Endometrium (tissue), 2 donors: ENCODE results near the gene CLCN1.
"Not testable (repeated sequence)": the region's sequence is repeated elsewhere in the genome, so short reads cannot be mapped to it uniquely, and the experiment has no call there.

ENCODE experiments used
- FAIRE-seq: peaks from 2 replicates; lab custom pipeline; 2012; peaks lifted over from hg19 to GRCh38; lab: Jason Lieb, UNC
- donor health status: control.
- donor health status: control.

The CLCN1 gene

DNA sequence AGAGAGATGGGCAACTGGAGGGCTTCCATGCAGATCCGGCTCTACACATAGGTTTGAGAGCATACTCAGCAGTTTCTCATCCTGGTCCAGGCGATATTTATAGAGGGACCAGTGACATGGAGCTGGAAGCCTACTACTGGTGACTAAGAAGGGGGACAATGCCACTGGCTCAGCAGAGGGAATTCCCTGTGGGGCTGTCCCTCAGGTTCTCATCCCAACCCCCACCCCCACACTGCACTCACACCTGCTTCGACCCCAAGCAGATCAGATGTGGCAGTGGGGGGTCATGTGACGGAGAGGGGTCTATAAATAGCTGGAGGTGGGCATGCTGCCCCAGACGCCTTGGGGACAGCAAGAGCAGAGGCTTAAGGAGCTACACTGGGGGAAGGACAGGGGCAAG, at the start of gene CLCN1:
Gene CLCN1, plus strand, starts transcription at position 336 of the 400 bp plus-strand sequence. CDS start 102 bp downstream, outside the sequence.
- no peak for FAIRE-seq

DNA sequence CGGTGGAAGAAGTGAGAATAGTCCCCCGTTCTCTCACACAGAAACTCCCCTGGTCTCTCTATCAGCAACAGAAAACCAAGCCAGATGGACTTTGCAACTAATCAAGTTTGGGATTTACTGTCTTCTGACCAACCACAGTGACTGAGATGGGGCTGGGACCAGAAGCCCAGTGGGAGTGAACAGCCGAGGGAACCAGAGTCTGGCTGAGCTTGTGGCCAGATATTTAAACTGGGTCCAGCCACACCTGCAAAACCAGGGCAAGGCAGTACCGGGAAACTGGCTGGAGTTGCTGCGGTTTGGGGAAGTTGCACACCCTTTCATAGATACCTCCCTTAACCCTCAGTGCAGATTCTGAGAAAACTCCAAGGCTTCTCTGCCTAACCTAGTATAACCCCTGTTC, 46.7 kb upstream of the CLCN1 start:
- no peak for FAIRE-seq

DNA sequence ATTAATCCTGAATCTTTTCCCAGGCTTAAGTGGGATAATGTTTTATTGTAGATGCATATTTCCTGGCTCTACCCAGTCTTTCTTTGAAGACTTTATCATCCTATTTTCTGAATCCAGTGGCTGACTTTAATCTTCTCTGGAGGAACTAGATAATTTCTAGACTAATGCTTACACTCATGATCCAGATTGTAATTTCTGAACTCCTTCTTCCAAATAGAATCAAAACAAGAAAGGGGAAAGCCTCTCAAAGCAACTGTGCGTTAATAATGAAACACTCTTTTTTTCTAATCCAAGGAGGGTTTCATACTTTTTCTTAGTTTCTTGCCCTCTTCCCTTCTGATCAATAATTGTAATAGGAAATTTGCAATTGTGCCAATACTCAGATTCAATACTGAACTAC, 44.7 kb upstream of the CLCN1 start:
- FAIRE-seq, result no peak

- FAIRE-seq, result no peak
Observed at GRCh38 chr7:143272871-143273270, 43.0 kb upstream of the CLCN1 start.

DNA sequence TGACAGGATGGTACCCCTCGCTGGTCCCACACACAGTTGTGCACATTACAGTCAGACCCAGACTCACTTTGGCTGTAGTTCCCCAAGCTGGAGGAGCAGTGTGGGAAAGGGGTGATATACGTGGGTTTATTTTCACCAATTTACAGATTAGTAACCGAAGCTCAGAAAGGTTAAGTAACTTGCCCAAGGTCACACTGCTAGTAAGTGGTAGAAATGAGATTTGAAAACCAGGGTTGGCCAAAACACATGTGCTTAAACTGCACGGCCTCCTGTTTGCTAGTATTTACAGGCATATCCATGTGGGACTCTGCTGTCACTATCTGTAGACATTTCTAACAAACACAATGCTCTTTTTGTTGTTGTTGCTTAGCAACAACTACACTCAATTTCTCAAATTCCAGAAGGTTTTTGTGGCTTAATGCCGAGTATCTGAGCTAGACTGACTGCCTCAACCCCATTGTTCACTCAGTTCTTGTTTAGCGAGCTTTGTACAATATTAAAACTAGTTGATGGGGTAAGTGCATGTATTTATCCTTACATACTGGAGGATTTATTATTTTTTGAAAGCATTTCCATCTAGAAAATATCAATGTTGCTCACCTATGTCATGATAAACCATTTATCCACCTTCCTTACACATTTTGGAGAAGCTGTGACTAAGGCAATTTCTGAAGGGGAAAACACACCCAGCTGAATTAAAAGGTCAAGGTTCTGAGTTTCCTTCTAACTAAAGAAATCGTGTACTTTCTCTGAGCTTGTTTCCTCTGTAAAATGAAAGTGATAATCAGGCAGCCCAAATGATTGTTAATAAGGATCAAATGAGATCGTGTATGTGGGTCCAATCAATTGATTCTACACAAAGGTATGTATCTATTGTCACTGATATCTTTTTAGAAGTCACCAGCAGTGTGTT, 36.5 kb upstream of the CLCN1 start:
- FAIRE-seq, result peak; percentile 57

DNA sequence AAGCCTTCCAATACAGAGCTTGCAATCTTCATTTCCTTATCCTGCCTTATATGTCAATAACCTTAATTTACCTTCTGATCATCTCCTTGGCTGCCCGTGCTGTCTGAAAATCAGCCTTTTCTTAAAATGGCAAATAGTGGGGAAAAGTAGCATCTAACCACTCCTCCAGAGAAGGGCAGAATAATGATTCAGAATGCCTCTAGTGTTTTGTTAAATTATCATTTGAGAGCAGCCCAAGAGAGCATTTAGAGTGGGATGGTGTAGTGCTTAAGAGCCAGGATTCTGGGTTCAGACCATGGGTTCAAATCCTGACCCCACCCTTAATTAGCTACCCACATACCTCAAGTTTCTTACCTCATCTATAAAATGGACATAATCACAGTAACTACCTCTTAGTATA, 35.8 kb upstream of the CLCN1 start:
- no peak for FAIRE-seq

DNA sequence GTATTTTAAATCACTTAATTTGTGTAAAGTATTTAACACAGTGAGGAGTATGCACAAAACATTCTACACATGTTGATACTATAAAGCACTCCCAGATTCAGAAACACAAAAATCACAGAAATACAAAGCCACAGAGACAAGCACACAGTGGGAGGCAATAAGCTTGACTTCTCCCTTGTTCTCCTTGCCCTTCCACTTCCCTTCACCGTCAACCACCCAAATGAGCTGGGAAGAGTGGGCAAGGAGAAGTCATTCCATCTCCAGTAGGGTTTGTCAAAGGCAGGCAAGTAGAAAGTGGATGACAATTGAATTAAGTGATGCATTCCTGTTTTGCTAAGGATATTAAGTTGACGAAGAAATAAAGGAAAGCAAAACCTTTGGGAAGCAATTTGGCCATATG, 35.3 kb upstream of the CLCN1 start:
- no peak for FAIRE-seq

GRCh38 chr7:143281529-143281928, 34.4 kb upstream of the CLCN1 start:
- FAIRE-seq, result no peak

DNA sequence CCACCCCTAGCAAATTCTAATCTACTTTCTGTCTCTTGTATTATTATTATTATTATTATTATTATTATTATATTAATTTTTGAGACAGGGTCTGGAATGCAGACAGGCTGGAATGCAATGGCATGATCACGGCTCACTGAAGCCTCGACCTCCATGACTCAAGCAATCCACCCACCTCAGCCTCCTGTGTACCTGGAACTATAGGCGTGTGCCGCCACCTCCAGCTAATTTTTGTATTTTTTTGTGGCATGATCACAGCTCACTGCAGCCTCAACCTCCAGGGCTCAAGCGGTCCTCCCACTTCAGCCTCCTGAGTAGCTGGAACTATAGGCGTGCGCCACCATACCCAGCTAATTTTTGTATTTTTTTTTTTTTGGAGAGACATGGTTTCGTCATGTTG, 33.8 kb upstream of the CLCN1 start:
- FAIRE-seq, result no peak

- FAIRE-seq, result no peak
Observed at GRCh38 chr7:143283381-143283780, 32.5 kb upstream of the CLCN1 start.

DNA sequence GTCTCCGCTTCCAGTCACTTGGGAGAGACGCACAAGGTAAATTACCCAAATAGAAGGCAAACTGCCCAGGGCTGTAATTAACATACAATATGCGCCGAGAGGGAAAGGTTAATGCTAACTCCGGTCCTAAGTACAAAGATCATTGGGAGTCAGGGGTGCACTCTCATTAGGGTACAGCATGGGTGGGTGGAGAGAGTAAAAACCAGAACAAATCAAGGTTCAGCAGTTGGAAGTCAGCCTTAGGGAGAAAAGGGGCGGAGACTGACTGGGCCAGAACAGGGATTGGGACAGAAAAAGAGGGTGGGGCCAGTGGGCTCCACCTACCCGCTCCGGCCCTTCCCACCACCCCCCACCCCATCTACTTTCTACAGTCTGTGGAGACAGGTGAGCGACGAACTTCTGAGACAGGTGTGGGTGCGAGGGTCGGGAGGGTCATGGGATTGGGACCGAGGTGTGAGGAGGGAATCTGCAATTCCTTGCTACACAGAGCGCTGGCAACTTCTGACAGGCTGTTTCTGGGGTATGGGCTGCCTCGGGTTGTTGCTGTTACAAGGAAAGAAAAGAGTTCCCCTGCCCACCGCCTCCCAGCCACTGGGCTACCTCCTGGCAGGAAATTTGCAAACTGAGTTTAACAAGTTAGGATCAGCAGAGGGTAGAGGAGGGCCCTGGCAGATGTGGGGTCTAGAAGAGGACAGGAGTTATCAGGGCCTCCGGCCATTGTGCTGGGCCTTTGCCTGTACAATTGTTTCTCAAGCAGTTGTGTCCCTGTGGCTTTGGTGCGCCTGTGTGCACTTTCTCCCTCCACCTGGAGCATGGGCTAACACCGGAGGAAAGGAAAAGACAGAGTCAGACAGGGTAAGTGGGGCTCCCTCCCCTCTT, 31.1 kb upstream of the CLCN1 start, which contains the start of gene TMEM139:
Gene TMEM139, plus strand, starts transcription at position 368 of the 879 bp plus-strand sequence. CDS start 1,000 bp downstream, outside the sequence.
- no peak for FAIRE-seq

GRCh38 chr7:143285470-143285778, 30.5 kb upstream of the CLCN1 start:
- no peak for FAIRE-seq

- no peak for FAIRE-seq
Observed at GRCh38 chr7:143285806-143286521, 29.9 kb upstream of the CLCN1 start.

GRCh38 chr7:143286522-143286890, 29.4 kb upstream of the CLCN1 start:
- no peak for FAIRE-seq

- FAIRE-seq, result no peak
Observed at GRCh38 chr7:143287339-143287934, 28.5 kb upstream of the CLCN1 start.

GRCh38 chr7:143287935-143288826, 27.7 kb upstream of the CLCN1 start, which contains the start of gene CASP2:
CASP2 (plus strand) TSS chr7:143288351; CDS start chr7:143288456, 105 bp downstream.
- no peak for FAIRE-seq

- FAIRE-seq, result no peak
Observed at GRCh38 chr7:143288836-143289235, 27.1 kb upstream of the CLCN1 start.

DNA sequence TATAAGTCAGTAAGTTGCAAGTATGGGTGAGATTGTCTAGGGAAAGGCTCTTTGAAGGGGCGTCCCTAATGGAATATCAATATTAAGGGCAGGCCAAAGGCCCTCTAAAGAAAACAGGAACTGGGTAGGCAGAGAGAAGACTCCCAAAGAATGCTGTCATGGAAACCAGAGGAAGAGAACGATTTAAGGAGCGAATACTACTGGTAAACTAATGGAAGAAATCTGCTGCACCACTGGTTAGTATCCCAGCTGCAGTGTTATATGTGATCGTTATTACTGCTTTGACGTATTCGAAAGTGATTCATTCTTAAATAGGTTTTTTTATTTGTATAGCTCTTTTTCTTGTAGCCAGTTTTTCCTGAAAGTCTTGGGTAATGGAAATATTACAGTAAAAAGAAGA, 26.5 kb upstream of the CLCN1 start:
- no peak for FAIRE-seq

DNA sequence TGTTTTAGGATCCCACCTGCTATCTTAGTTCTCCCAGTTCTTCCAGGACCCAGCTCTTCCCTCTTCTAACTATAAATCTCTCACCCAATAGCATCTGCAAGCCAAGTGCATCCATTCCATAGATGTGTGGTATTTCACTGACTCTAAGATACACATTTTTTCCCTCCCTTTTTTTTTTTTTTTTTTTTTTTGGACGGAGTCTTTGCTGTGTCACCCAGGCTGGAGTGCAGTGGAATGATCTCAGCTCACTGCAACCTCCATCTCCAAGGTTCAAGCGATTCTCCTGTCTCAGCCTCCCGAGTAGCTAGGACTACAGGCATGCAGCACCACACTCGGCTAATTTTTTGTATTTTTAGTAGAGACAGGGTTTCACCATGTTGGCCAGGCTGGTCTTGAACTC, 26.0 kb upstream of the CLCN1 start:
- not testable (repeated sequence) for FAIRE-seq

DNA sequence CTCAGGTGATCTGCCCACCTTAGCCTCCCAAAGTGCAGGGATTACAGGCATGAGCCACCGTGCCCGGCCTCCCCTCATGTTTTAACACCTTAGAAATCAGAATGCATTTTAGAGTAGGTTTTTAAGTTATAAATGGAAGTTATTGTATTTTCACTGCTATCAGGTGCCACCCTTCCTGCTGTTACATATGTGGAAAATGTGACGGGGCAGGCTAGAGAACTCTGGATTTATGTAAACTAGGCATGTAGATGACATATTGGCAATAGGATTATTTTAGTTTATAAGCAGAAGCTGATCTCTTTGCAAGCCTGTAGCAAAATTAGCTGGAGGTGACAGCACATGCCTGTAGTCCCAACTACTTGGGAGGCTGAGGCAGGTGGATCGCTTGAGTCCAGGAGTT, 25.6 kb upstream of the CLCN1 start:
- FAIRE-seq, result no peak

GRCh38 chr7:143292876-143293275, 23.0 kb upstream of the CLCN1 start:
- no peak for FAIRE-seq
